ENCODE measurements around the gene CYBA.

DNA sequence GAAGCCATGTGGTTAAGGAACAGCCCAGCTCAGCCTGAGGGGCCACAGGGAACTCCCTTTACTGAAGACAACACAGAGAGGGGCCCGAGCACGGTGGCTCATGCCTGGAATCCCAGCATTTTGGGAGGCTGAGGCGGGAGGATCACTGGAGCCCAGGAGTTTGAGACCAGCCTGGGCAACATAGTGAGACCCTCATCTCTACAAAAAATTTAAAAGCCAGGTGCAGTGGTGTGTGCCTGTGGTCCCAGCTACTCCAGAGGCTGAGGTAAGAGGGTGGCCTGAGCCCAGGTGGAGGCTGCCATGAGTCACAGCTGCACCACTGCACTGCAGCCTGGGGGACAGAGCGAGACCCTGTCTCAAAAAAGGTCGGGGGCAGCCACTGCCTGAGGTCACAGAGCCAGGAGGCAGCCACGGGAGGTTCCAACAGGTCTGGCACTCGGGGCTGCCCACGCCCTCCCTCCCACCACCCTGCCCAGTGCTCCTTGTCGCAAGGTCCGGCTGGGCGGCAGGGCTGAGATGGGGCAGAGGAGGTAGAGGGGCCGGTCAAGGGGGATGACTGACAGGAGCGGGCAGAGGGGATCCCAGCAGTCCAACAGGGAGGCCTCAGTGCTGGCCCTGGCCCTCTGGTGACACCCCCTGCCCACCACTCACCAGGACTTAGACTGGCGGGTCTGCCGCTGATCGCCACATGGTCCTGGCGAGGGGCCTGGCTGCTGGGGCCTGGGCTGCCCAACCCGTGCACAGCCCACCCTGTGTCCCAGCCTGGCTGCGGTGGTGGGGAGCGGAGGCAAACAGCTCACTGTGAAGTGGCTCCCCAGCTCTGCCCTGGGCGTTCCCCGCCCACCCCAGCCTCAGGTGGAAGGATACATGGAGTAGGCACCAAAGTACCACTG lies 3.4 kb downstream of the CYBA start:
- TF ChIP-seq CTCF (conservative IDR thresholded peaks at IDR 0.05 in 1 of 2, IDR thresholded peaks at IDR 0.05 in 1 of 2; ENCODE audit: extremely low read depth in 1 of 2, insufficient read depth in 1 of 2, low read depth in 1 of 2, low read length in 2 of 2) (no peak), EZH2 (IDR thresholded peaks at IDR 0.05; ENCODE audit: borderline replicate concordance, low read length) (no peak)

Measured in mammary epithelial cell (primary cell).